Measurements from ENCODE around the gene PRRT4. TPM values are rescaled to one million over a fixed set of nuclear protein-coding genes. Genes with fewer than 3 reads are reported as not detected.

The PRRT4 gene
- total and polyA plus RNA-seq, 2 experiments from 2014 or later = 0.55 to 0.56 TPM

DNA sequence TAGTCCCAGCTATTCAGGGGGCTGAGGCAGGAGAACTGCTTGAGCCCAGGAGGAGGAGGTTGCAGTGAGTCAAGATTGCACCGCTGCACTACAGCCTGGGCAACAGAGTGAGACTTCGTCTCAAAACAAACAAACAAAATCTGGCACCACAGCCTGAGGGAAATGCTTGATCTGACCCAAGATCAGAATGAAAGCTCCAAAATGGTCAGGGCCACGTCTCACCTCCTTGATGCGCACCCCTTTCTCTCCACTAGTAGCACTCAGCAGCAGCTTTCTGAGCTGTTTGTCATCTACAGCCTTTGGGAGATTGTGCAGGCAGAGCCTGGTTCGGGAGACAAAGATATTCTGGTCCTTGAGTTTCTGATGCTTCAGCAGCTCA, 40.5 kb downstream of the PRRT4 start (continued):
- TF ChIP-seq, protein P1, sequence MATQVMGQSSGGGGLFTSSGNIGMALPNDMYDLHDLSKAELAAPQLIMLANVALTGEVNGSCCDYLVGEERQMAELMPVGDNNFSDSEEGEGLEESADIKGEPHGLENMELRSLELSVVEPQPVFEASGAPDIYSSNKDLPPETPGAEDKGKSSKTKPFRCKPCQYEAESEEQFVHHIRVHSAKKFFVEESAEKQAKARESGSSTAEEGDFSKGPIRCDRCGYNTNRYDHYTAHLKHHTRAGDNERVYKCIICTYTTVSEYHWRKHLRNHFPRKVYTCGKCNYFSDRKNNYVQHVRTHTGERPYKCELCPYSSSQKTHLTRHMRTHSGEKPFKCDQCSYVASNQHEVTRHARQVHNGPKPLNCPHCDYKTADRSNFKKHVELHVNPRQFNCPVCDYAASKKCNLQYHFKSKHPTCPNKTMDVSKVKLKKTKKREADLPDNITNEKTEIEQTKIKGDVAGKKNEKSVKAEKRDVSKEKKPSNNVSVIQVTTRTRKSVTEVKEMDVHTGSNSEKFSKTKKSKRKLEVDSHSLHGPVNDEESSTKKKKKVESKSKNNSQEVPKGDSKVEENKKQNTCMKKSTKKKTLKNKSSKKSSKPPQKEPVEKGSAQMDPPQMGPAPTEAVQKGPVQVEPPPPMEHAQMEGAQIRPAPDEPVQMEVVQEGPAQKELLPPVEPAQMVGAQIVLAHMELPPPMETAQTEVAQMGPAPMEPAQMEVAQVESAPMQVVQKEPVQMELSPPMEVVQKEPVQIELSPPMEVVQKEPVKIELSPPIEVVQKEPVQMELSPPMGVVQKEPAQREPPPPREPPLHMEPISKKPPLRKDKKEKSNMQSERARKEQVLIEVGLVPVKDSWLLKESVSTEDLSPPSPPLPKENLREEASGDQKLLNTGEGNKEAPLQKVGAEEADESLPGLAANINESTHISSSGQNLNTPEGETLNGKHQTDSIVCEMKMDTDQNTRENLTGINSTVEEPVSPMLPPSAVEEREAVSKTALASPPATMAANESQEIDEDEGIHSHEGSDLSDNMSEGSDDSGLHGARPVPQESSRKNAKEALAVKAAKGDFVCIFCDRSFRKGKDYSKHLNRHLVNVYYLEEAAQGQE (IDR thresholded peaks at IDR 0.05; ENCODE audit: unreplicated experiment) = no peak
- TF ChIP-seq JUNB (IDR thresholded peaks at IDR 0.05; ENCODE audit: unreplicated experiment) = no peak
- no peak for TF ChIP-seq EZH2 (IDR thresholded peaks at IDR 0.05; ENCODE audit: low read depth, unreplicated experiment)
- no peak for TF ChIP-seq CREB1 (CRISPR knock-in tag; IDR thresholded peaks at IDR 0.05; ENCODE audit: low read depth)
- TF ChIP-seq STAT1 (IDR thresholded peaks at IDR 0.05; ENCODE audit: unreplicated experiment) = no peak
- no peak for TF ChIP-seq POLR2AphosphoS5 (IDR thresholded peaks at IDR 0.05; ENCODE audit: low read depth)

DNA sequence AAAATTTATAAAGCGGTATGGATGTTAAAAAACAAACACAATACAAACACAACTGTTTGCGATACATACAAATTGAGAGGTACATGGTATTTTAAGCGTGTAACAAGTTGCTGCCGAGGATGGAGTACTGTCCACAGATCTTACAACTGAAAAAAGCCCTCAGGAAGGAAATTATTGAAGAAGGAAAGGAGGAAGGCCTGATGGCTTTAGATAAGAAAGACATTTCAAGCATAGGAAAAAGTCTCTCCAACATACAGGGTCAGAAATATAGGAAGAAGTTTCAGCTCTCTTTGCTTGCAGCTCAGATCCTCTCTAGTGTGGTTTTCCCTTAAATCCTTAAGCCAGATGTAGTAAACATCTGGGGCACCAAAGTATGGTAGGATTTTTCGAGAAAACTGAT, 42.8 kb downstream of the PRRT4 start:
- Mint-ChIP-seq H3K27me3 (ENCODE audit: insufficient read depth, low read depth, poor library complexity) (no peaks in the 10 kb centered on the region), H3K9me3 (no peaks in the 10 kb centered on the region), H3K36me3 (ENCODE audit: low read depth) (peaks cover 81% of the 10 kb centered on the region), H3K4me1 (no peaks in the 10 kb centered on the region), H3K27ac (no peak overlapping the region), H3K4me3 (no peak overlapping the region)
- Histone ChIP-seq H3K27me3 (ENCODE audit: insufficient read depth) (no peaks in the 10 kb centered on the region), H3K4me1 (ENCODE audit: insufficient read depth) (no peaks in the 10 kb centered on the region), H3K4me3 (no peak overlapping the region), H3K36me3 (ENCODE audit: insufficient read depth) (peaks cover 73% of the 10 kb centered on the region), H2AFZ (no peak overlapping the region), H3K79me2 (replicated peaks; ENCODE audit: insufficient read depth) (no peaks in the 10 kb centered on the region), H3K9me2 (ENCODE audit: insufficient read depth) (no peaks in the 10 kb centered on the region), H3K27ac (ENCODE audit: low read depth) (no peak overlapping the region), H4K20me1 (replicated peaks; ENCODE audit: insufficient read depth) (peaks cover 7% of the 10 kb centered on the region), H3F3A (replicated peaks; ENCODE audit: low read depth) (0 out of 2 replicates have a peak, but pooled peaks cover 10% of the 10 kb centered on the region), H3K4me2 (no peak overlapping the region)
- TF ChIP-seq JUNB (IDR thresholded peaks at IDR 0.05; ENCODE audit: unreplicated experiment) = no peak
- TF ChIP-seq, protein P1 (IDR thresholded peaks at IDR 0.05; ENCODE audit: unreplicated experiment) = no peak
- TF ChIP-seq EZH2 (IDR thresholded peaks at IDR 0.05; ENCODE audit: low read depth, unreplicated experiment) = no peak
- TF ChIP-seq, protein P2, sequence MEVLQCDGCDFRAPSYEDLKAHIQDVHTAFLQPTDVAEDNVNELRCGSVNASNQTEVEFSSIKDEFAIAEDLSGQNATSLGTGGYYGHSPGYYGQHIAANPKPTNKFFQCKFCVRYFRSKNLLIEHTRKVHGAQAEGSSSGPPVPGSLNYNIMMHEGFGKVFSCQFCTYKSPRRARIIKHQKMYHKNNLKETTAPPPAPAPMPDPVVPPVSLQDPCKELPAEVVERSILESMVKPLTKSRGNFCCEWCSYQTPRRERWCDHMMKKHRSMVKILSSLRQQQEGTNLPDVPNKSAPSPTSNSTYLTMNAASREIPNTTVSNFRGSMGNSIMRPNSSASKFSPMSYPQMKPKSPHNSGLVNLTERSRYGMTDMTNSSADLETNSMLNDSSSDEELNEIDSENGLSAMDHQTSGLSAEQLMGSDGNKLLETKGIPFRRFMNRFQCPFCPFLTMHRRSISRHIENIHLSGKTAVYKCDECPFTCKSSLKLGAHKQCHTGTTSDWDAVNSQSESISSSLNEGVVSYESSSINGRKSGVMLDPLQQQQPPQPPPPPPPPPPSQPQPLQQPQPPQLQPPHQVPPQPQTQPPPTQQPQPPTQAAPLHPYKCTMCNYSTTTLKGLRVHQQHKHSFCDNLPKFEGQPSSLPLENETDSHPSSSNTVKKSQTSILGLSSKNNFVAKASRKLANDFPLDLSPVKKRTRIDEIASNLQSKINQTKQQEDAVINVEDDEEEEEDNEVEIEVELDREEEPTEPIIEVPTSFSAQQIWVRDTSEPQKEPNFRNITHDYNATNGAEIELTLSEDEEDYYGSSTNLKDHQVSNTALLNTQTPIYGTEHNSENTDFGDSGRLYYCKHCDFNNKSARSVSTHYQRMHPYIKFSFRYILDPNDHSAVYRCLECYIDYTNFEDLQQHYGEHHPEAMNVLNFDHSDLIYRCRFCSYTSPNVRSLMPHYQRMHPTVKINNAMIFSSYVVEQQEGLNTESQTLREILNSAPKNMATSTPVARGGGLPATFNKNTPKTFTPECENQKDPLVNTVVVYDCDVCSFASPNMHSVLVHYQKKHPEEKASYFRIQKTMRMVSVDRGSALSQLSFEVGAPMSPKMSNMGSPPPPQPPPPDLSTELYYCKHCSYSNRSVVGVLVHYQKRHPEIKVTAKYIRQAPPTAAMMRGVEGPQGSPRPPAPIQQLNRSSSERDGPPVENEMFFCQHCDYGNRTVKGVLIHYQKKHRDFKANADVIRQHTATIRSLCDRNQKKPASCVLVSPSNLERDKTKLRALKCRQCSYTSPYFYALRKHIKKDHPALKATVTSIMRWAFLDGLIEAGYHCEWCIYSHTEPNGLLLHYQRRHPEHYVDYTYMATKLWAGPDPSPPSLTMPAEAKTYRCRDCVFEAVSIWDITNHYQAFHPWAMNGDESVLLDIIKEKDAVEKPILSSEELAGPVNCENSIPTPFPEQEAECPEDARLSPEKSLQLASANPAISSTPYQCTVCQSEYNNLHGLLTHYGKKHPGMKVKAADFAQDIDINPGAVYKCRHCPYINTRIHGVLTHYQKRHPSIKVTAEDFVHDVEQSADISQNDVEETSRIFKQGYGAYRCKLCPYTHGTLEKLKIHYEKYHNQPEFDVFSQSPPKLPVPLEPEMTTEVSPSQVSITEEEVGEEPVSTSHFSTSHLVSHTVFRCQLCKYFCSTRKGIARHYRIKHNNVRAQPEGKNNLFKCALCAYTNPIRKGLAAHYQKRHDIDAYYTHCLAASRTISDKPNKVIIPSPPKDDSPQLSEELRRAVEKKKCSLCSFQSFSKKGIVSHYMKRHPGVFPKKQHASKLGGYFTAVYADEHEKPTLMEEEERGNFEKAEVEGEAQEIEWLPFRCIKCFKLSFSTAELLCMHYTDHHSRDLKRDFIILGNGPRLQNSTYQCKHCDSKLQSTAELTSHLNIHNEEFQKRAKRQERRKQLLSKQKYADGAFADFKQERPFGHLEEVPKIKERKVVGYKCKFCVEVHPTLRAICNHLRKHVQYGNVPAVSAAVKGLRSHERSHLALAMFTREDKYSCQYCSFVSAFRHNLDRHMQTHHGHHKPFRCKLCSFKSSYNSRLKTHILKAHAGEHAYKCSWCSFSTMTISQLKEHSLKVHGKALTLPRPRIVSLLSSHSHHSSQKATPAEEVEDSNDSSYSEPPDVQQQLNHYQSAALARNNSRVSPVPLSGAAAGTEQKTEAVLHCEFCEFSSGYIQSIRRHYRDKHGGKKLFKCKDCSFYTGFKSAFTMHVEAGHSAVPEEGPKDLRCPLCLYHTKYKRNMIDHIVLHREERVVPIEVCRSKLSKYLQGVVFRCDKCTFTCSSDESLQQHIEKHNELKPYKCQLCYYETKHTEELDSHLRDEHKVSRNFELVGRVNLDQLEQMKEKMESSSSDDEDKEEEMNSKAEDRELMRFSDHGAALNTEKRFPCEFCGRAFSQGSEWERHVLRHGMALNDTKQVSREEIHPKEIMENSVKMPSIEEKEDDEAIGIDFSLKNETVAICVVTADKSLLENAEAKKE (CRISPR knock-in tag; IDR thresholded peaks at IDR 0.05) = no peak
- TF ChIP-seq, protein P3, sequence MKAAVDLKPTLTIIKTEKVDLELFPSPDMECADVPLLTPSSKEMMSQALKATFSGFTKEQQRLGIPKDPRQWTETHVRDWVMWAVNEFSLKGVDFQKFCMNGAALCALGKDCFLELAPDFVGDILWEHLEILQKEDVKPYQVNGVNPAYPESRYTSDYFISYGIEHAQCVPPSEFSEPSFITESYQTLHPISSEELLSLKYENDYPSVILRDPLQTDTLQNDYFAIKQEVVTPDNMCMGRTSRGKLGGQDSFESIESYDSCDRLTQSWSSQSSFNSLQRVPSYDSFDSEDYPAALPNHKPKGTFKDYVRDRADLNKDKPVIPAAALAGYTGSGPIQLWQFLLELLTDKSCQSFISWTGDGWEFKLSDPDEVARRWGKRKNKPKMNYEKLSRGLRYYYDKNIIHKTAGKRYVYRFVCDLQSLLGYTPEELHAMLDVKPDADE (IDR thresholded peaks at IDR 0.05) = no peak
- TF ChIP-seq STAT1 (IDR thresholded peaks at IDR 0.05; ENCODE audit: unreplicated experiment) = no peak
- DNase-seq (ENCODE audit: low spot score) (no peak), ATAC-seq (no peak)
